Peyer's patch (tissue), 4 donors: ENCODE measurements around the gene PTPRU. TPM values are rescaled to one million over a fixed set of nuclear protein-coding genes. Genes with fewer than 3 reads are reported as not detected.
"Not testable (repeated sequence)": the region's sequence is repeated elsewhere in the genome, so short reads cannot be mapped to it uniquely, and the experiment has no call there.

Experiments used
- DNase-seq, 3 donors: peaks; one replicate each; pipeline ENCODE4 v3.0.0-alpha.2; 2017 to 2019
- H3K27ac ChIP-seq, 4 donors: fragments of 200-600 bp; sonication (generic); one replicate each; pipeline ENCODE4 v1.5.1; 2016 to 2019
- H3K27me3 ChIP-seq, 2 donors: fragments of 200-600 bp; sonication (generic); one replicate each; pipeline ENCODE4 v1.5.1; 2019
- H3K36me3 ChIP-seq, 3 donors: fragments of 200-600 bp; sonication (generic); one replicate each; pipeline ENCODE4 v1.5.1; 2016 to 2019
- H3K4me1 ChIP-seq, 4 donors: fragments of 200-600 bp; sonication (generic); one replicate each; pipeline ENCODE4 v1.5.1; 2016 to 2019
- H3K4me3 ChIP-seq, 4 donors: fragments of 200-600 bp; sonication (generic); 1 replicate in 3 of 4; 2 replicates in 1 of 4; pipeline ENCODE4 v1.5.1; 2016 to 2019; ENCODE audit warnings: mild to moderate bottlenecking in 1 of 4
- H3K9me3 ChIP-seq, 4 donors: fragments of 200-600 bp; sonication (generic); one replicate each; pipeline ENCODE4 v1.5.1; 2016 to 2019; ENCODE audit warnings: mild to moderate bottlenecking in 1 of 4
- CTCF ChIP-seq, 6 experiments: fragments of 450-650 bp in 4 of 6; fragments of 200-600 bp in 2 of 6; sonication (generic) in 1 of 6; IDR thresholded peaks; one replicate each; pipeline ENCODE4 v1.5.1; 2017 to 2019; ENCODE audit warnings: antibody characterized with exemption in 6 of 6, mild to moderate bottlenecking in 3 of 6, moderate library complexity in 1 of 6
- POLR2A ChIP-seq, 2 donors: fragments of 450-650 bp; IDR thresholded peaks; one replicate each; pipeline ENCODE4 v1.5.1; 2017; ENCODE audit warnings: antibody characterized with exemption in 2 of 2, mild to moderate bottlenecking in 2 of 2, moderate library complexity in 2 of 2
- total RNA-seq, 4 donors: library from RNA; depleted of rRNA; stranded (reverse); fragments of >200 nt; gene quantifications; one replicate each; pipeline ENCODE4 v1.1.0, GENCODE V29; 2016

The PTPRU gene
- total RNA-seq, 4 donors from 2014 or later, result 0.18 to 5.0 (median 4.0) TPM

GRCh38 chr1:29291756-29292155, 55.4 kb downstream of the PTPRU start:
- Histone ChIP-seq H3K27me3 (no peaks in the 10 kb centered on the region), H3K4me3 (no peak overlapping the region), H3K4me1 (no peaks in the 10 kb centered on the region), H3K27ac (no peak overlapping the region), H3K36me3 (no peaks in the 10 kb centered on the region), H3K9me3 (no peaks in the 10 kb centered on the region)
- DNase-seq, result no peak
- TF ChIP-seq CTCF (IDR thresholded peaks at IDR 0.05), result no peak
- no peak for TF ChIP-seq POLR2A (IDR thresholded peaks at IDR 0.05)

GRCh38 chr1:29292344-29292743, 56.0 kb downstream of the PTPRU start:
- Histone ChIP-seq H3K4me3 (no peak overlapping the region), H3K9me3 (no peaks in the 10 kb centered on the region), H3K36me3 (no peaks in the 10 kb centered on the region), H3K4me1 (no peaks in the 10 kb centered on the region), H3K27me3 (no peaks in the 10 kb centered on the region), H3K27ac (no peak overlapping the region)
- no peak for TF ChIP-seq POLR2A (IDR thresholded peaks at IDR 0.05)
- no peak for TF ChIP-seq CTCF (IDR thresholded peaks at IDR 0.05)
- DNase-seq, result no peak

- no peak overlapping the region for H3K27ac ChIP-seq
- no peaks in the 10 kb centered on the region for H3K9me3 ChIP-seq
- H3K36me3 ChIP-seq, result no peaks in the 10 kb centered on the region
- no peaks in the 10 kb centered on the region for H3K4me1 ChIP-seq
- no peak for DNase-seq
- H3K4me3 ChIP-seq, result no peak overlapping the region
- no peaks in the 10 kb centered on the region for H3K27me3 ChIP-seq
- TF ChIP-seq CTCF (IDR thresholded peaks at IDR 0.05) (no peak), POLR2A (IDR thresholded peaks at IDR 0.05) (no peak)
Observed at GRCh38 chr1:29297450-29297849, 61.1 kb downstream of the PTPRU start.

- no peaks in the 10 kb centered on the region for H3K9me3 ChIP-seq
- H3K36me3 ChIP-seq, result no peaks in the 10 kb centered on the region
- no peak for TF ChIP-seq POLR2A (IDR thresholded peaks at IDR 0.05)
- no peak for DNase-seq
- H3K4me1 ChIP-seq, result no peaks in the 10 kb centered on the region
- H3K27me3 ChIP-seq, result no peaks in the 10 kb centered on the region
- no peak overlapping the region for H3K27ac ChIP-seq
- H3K4me3 ChIP-seq, result no peak overlapping the region
Observed at GRCh38 chr1:29298246-29298645, 61.9 kb downstream of the PTPRU start.

- no peak overlapping the region for H3K27ac ChIP-seq
- no peaks in the 10 kb centered on the region for H3K4me1 ChIP-seq
- H3K9me3 ChIP-seq, result no peaks in the 10 kb centered on the region
- no peaks in the 10 kb centered on the region for H3K36me3 ChIP-seq
- DNase-seq, result no peak
- no peak for TF ChIP-seq POLR2A (IDR thresholded peaks at IDR 0.05)
- no peak for TF ChIP-seq CTCF (IDR thresholded peaks at IDR 0.05)
- no peak overlapping the region for H3K4me3 ChIP-seq
- H3K27me3 ChIP-seq, result no peaks in the 10 kb centered on the region
Observed at GRCh38 chr1:29299446-29299845, 63.1 kb downstream of the PTPRU start.

GRCh38 chr1:29301732-29302131, 65.4 kb downstream of the PTPRU start:
- not testable (repeated sequence) for H3K4me1 ChIP-seq, H3K4me3 ChIP-seq, H3K27ac ChIP-seq, DNase-seq, H3K9me3 ChIP-seq, H3K36me3 ChIP-seq, H3K27me3 ChIP-seq
